ENCODE measurements around the gene EYA2.
"Not testable (repeated sequence)": the region's sequence is repeated elsewhere in the genome, so short reads cannot be mapped to it uniquely, and the experiment has no call there.

The EYA2 gene

GRCh38 chr20:46955601-46956556 lies 61.2 kb downstream of the EYA2 start:
- no peak for DNase-seq

GRCh38 chr20:46959081-46959692 lies 64.5 kb downstream of the EYA2 start:
- peak; percentile 97 for DNase-seq

GRCh38 chr20:46959821-46960220 lies 65.2 kb downstream of the EYA2 start:
- DNase-seq: no peak

GRCh38 chr20:46960536-46960935 lies 65.9 kb downstream of the EYA2 start:
- no peak for DNase-seq

GRCh38 chr20:46961968-46962367 lies 67.3 kb downstream of the EYA2 start:
- DNase-seq: not testable (repeated sequence)

- no peak for DNase-seq
Observed at GRCh38 chr20:46962452-46963195, 68.0 kb downstream of the EYA2 start.

- no peak for DNase-seq
Observed at GRCh38 chr20:46963196-46963529, 68.5 kb downstream of the EYA2 start.

GRCh38 chr20:46963758-46964617 lies 69.3 kb downstream of the EYA2 start:
- peak; percentile 33 for DNase-seq

GRCh38 chr20:46964618-46965455 lies 70.2 kb downstream of the EYA2 start:
- DNase-seq: no peak

GRCh38 chr20:46965477-46965876 lies 70.8 kb downstream of the EYA2 start:
- no peak for DNase-seq

- no peak for DNase-seq
Observed at GRCh38 chr20:46967646-46968045, 73.0 kb downstream of the EYA2 start.

GRCh38 chr20:46970937-46971630 lies 76.4 kb downstream of the EYA2 start:
- DNase-seq: peak; percentile 91

GRCh38 chr20:46973766-46974165 lies 79.1 kb downstream of the EYA2 start:
- DNase-seq: no peak

- DNase-seq: no peak
Observed at GRCh38 chr20:46974669-46975434, 80.2 kb downstream of the EYA2 start.

GRCh38 chr20:46975976-46976375 lies 81.3 kb downstream of the EYA2 start:
- DNase-seq: no peak

GRCh38 chr20:46977204-46977603 lies 82.6 kb downstream of the EYA2 start:
- DNase-seq: no peak

- no peak for DNase-seq
Observed at GRCh38 chr20:46977909-46978588, 83.4 kb downstream of the EYA2 start.

GRCh38 chr20:46978951-46979491 lies 84.4 kb downstream of the EYA2 start:
- DNase-seq: peak; percentile 44

All from fibroblast of skin of abdomen (primary cell).